ENCODE measurements around the gene RYK.

The RYK gene

GRCh38 chr3:134242649-134243617 lies 7.7 kb downstream of the RYK start:
- TF ChIP-seq GATA2 (IDR thresholded peaks at IDR 0.05; ENCODE audit: low read depth, low read length), result no peak
- TF ChIP-seq GATA3 (IDR thresholded peaks at IDR 0.05; ENCODE audit: low read depth, low read length), result no peak

DNA sequence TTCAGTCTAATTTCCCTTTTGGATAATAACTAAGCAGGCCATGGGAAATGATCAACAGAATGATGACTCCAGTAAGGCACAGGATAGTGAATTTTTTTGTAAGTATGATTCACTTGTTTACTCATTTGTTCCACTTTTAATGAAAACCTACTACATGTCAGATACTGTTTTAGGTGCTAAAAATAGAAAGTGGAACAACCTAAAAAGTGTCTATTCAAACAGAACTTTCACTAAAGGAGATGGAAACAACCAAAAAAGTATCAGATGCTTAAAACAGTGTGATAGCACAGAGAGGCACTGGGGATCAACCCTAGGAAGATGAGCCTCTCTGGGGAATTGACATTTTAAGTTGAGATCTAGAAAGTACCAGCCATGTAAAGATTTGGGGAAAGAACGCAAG lies 11.1 kb downstream of the RYK start:
- TF ChIP-seq GATA3 (IDR thresholded peaks at IDR 0.05; ENCODE audit: low read depth, low read length) (no peak), GATA2 (IDR thresholded peaks at IDR 0.05; ENCODE audit: low read depth, low read length) (no peak)

GRCh38 chr3:134237454-134238145 lies 13.1 kb downstream of the RYK start:
- TF ChIP-seq GATA2 (IDR thresholded peaks at IDR 0.05; ENCODE audit: low read depth, low read length), result no peak

GRCh38 chr3:134236505-134237170 lies 14.0 kb downstream of the RYK start:
- TF ChIP-seq GATA3 (IDR thresholded peaks at IDR 0.05; ENCODE audit: low read depth, low read length) (no peak), GATA2 (IDR thresholded peaks at IDR 0.05; ENCODE audit: low read depth, low read length) (no peak)

DNA sequence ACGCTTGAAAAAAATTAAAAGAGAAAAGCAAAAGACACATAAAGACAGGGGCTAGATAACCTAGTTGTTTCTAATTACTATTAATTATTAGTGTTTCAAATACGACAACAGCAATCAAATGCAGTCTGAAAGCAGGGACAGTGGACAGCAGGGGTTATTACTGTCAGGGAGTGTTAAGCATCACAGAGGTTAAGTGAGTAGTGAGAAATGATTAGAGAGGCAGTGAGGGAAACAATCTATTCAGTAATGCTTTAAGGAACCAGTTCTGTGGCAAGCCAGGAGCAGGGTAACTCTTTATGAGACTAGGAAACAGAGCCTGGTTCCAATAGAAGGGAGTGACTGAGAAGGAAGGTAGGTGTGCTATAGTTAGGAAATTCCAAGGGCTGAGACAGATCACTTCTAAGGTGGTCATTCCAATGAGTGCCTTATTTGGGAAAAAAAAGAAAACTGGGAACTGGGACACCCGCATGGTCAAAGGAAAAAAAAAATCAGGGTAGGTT lies 15.0 kb downstream of the RYK start:
- TF ChIP-seq GATA2 (IDR thresholded peaks at IDR 0.05; ENCODE audit: low read depth, low read length) (no peak), GATA3 (IDR thresholded peaks at IDR 0.05; ENCODE audit: low read depth, low read length) (no peak)

- no peak for TF ChIP-seq GATA2 (IDR thresholded peaks at IDR 0.05; ENCODE audit: low read depth, low read length)
- TF ChIP-seq GATA3 (IDR thresholded peaks at IDR 0.05; ENCODE audit: low read depth, low read length), result no peak
These were observed 17.7 kb downstream of the RYK start for GRCh38 chr3:134232951-134233350.

- TF ChIP-seq GATA3 (IDR thresholded peaks at IDR 0.05; ENCODE audit: low read depth, low read length), result no peak
- no peak for TF ChIP-seq GATA2 (IDR thresholded peaks at IDR 0.05; ENCODE audit: low read depth, low read length)
These were observed 18.5 kb downstream of the RYK start for GRCh38 chr3:134232151-134232550.

GRCh38 chr3:134231131-134231530 lies 19.5 kb downstream of the RYK start:
- TF ChIP-seq GATA3 (IDR thresholded peaks at IDR 0.05; ENCODE audit: low read depth, low read length) (no peak), GATA2 (IDR thresholded peaks at IDR 0.05; ENCODE audit: low read depth, low read length) (no peak)

DNA sequence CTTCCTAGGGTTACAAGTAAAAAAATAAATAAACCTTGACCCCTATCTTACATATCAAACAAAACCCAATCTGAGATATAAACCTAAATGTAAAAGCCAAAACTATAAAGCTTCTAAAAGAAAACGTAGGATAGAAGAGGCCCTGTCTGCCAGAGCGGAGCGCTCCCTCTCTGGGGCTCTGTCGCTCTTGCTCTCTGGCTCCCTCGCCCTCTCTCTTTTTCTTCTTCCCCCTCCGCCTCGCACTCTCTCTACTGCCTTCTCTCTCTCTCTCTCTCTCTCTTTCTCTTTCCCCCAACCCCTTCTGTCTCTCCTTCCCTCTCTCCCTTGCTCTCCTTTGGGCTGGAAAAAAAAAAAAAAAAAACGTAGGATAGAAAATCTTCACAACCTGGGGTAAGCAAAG lies 21.6 kb downstream of the RYK start:
- no peak for TF ChIP-seq GATA2 (IDR thresholded peaks at IDR 0.05; ENCODE audit: low read depth, low read length)
- no peak for TF ChIP-seq GATA3 (IDR thresholded peaks at IDR 0.05; ENCODE audit: low read depth, low read length)

DNA sequence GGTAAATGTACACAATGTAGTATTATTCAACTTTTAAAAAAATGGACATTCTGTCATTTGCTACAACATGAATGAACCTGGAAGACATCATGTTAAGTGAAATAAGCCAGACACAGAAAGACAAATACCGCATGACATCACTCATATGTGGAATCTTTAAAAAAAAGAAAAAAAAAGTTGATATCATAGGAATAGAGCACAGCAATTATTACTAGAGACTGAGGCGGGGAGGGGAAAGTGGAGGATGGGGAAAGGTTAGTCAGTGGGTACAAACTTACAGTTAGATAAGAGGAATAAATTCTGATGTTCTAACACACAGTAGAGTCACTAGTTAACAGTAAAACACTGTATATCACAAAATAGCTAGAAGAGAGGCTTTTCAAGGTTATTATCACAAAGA lies 22.2 kb downstream of the RYK start:
- no peak for TF ChIP-seq GATA2 (IDR thresholded peaks at IDR 0.05; ENCODE audit: low read depth, low read length)

DNA sequence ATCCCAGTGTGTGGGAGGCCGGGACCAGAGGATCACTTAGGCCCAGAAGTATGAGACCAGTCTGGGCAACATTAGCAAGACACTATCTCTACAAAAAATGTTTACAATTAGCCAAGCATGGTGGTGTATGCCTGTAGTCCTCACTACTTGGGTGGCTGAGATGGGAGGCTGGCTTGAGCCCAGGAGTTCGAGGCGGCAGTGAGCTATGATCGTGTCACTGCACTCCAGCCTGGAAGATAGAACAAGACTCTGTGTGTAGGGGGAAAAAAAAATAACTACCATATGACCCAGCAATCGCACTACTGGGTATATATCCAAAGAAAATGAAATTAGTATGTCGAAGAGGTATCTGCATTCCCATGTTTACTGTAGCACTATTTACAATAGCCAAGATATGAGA lies 22.6 kb downstream of the RYK start:
- TF ChIP-seq GATA2 (IDR thresholded peaks at IDR 0.05; ENCODE audit: low read depth, low read length), result no peak
- no peak for TF ChIP-seq GATA3 (IDR thresholded peaks at IDR 0.05; ENCODE audit: low read depth, low read length)

GRCh38 chr3:134222835-134223234 lies 27.8 kb downstream of the RYK start:
- TF ChIP-seq GATA2 (IDR thresholded peaks at IDR 0.05; ENCODE audit: low read depth, low read length), result no peak
- no peak for TF ChIP-seq GATA3 (IDR thresholded peaks at IDR 0.05; ENCODE audit: low read depth, low read length)

- TF ChIP-seq GATA2 (IDR thresholded peaks at IDR 0.05; ENCODE audit: low read depth, low read length) (no peak), GATA3 (IDR thresholded peaks at IDR 0.05; ENCODE audit: low read depth, low read length) (no peak)
These were observed 33.8 kb downstream of the RYK start for GRCh38 chr3:134216851-134217250.

GRCh38 chr3:134216191-134216764 lies 34.4 kb downstream of the RYK start:
- TF ChIP-seq GATA2 (IDR thresholded peaks at IDR 0.05; ENCODE audit: low read depth, low read length) (no peak), GATA3 (IDR thresholded peaks at IDR 0.05; ENCODE audit: low read depth, low read length) (no peak)

All from SH-SY5Y (cell line).